Measurements from ENCODE around the gene CCR9.

Gene CCR9

DNA sequence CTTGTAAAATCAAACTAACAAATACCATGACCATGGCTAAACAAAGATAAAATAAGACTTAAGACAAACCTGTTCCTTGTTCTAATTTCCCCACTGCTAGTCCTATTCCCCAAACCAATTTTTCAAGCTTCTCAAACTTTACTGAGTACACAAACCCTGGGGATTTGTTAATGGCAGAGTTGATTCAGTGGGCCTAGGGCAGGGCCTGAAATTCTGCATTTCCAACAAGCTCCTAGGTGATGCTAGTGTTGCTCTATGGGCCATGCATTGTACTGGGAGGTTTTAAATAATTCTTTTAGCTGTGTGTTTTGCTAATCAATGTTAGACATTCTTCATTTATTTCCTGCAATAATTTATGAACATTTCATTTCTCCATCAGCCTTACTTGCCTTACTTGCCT is 13.3 kb upstream of the CCR9 start:
- DNase-seq, result no peak

DNA sequence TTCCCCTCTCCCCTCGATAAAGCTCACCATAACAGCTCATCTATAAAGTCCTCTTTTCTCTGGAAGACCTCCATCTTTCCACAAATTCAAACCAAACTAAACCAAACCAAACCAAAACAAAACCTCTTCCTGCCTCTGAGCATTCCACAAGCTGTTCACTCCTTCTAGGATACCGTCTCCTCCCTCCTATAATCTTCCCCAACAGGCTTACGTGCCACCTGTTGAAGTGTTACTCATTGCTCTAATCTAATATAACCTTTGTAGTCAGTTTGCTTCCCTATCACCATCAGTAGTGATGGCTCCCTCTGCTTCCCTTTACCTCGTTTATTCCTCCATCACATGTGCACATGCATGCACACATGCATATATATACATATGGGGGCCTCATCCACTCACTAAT is 12.7 kb upstream of the CCR9 start:
- DNase-seq, result no peak

DNA sequence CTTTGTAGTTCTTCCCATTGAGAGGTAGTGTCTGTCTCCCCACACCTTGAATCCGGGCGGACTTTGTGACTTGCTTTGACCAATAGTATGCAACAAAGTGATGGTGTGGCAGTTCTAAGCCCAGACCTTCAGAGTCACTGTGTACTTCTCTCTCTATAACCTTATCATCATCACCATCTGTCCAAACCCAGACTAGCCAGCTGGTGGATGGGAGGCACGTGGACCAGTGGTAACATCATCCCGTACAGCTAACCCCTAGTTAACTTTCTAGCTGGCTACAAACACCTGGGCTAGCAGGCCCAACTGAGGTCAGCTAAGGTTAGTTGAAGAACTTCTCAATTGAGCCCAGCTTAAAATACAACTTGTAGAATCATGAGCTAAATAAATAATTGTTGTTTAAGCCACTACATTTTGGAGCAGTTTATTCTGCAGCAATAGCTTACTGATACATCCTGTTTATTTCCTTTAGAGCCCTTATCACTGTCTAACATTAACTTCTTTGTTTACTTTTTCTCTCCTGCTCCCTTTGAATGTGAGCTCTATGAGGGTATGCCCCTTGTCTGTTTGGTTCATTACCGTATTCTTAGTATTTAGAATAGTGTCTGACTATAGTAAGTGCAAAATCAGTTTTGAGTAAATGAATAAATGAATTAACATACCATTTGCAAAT is 11.5 kb upstream of the CCR9 start:
- DNase-seq, result no peak

DNA sequence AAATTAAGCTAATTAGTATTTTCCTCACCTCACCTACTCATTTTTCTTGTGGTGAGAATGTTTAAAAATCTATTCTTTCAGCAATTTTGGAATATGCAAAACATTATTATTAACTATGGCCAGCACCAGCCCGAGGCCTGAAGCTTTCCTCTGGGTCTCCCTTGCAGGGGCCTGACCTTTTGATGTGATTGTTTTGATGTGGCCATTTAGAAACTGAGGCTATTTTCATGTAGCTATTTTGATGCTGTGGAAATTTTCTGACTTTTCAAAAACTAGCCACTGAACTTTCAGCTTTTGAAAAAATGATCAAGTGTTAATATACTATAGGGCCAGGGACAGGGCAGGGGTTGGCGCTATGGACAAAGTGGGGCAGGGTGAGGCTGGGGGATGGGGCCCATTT is 8.2 kb upstream of the CCR9 start:
- DNase-seq, result no peak

DNA sequence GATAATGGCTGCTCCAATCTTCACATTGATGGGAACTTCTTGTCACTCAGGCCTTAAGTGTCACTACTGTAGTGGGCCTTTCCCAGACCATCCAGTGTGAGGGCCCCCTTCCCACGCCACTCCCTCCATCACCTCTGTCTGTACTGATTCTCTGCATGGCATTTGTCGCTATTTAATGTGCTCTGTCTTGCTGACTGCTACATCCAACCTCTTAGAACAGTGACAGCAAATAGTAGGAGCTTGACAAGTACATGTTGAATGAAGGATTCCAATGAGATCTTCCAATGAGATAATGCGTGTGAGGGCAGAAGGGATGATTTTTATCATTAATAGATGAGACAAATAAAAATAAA is 5.6 kb upstream of the CCR9 start:
- no peak for DNase-seq

DNA sequence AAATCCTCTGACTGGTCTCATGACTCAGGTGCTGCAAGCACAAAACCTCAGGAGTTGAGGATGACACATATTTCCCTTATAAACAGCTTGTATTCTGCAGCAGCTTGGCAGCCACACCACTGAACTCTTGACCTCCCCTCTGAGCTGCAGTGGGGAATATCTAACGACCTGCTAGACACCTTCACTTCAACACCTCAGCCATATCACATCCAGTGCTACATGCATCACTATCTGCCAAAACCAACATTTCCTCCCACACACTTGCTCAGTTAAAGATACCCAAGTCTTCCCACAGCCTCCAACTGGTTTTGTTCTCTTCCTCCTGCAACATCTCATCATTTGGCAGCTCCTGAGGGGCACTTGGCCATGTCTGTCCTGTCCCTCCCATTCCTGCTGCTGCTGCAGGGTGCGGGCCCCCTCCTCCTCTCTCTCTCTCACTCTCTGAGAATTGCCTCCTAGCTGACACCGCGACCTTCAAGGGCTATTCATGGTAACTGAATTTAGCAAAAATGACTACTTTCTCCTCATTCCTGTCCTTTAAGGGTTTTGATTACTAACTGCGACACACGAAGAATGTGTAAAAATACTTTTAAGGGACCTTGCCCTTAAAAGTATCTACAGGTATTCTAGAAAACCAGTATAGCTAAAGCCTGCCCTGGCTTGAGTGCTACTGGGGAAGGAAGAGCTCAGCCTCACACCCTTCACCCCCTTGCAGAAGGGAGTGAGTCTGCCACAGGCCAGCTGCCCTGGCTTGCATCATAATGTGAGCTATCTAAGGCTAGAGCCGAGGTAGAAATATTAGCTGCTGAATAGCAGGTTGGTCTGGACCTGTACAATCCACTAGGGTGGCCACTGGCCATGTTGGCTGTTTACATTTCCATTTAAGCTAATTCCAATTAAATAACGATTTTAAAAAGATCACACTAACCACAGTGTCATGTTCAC is 5.0 kb upstream of the CCR9 start:
- DNase-seq, result no peak

DNA sequence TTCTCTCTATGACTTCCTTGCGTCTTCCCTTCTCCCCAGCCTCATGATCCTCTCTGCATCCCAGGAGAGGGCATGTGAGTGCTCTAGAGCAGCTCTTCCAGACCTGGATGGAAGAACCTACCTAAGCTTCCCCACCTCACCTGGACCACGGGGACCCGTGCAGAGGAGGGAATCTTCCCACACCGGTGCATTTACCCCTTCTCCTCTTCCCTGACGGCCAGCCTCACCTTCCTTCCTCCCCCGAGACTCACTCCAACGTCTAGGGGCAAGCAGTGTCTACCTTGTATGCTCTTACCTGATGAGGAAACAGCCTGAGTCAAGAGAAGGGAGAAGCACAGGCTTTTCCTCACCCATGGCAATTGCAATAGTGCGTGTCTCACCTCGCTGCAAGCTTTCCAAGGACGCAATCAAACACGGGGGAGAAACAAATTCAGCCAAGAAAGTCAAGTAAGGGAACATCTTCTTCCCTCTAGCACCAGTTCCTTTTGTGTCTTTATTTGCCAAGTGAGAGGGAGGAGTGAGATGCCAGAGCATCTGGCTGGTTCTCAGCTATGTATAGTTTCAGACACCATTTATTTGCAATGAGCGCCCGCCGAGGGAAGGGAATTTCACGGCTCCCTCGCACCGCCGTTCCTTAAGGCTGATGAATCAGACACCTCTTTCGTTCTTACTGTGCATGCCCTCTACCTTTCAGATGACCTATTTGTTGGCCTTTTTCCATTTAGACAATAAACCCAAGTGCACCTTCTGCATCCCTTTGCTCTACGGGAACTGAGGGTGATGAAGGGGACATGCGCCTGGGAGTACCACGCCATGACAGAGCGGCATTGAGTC is 1.8 kb upstream of the CCR9 start:
- peak in 1 of 2 donors; percentile 24 for DNase-seq

DNA sequence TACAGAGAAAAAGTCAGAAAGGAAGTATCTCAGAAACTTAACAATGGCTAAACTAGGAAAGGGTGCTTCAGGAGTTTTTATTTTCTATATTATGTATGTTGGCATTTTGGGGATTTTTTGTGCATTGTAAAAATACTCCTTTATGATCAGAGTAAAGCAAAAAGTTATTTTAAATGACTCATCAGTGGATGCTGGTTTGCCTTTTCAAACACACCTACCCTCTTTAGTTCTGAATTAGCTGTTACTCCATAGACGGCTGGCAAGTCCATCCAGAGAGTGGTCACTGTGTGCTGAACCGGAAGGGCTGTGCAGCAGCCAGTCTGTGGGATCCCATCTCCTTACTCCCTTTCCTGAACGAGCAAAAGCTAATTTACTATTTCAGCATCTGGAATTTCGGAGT is 942 bp downstream of the CCR9 start:
- no peak for DNase-seq

DNA sequence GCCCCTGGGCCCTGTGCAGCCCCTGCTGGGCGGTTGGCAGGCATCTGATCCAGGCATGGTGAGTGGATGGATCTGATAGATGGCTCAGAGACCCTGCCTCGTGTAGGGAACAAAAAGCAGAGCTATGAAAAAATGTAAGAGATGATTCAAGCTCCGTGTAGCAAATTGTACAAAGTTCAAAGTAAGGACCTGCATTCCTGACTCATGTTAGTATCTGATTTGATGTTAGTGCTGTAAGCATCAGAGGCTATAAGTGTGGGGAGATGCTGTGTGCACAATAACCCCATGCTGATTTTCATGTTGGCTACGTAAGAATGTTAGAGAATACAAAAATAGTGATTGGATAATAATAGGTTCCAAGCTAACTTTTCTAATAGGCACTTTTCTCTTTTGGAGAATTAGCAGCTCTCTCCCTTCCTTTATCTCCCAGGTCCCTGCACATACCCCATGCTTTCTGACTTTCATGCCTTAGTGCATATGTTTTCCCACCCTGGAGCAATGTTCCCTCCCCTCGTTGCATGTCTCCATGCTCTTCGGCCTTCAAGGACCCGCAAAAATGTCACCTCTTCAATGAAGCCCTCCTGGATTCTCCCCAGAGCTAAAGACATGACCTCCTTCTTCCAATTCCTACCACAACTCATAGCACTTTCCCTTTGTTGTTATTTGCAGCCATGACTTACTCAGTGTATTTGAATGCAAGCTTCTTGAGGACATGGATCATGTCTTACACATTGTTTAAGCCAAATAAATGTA is 1.6 kb downstream of the CCR9 start:
- DNase-seq, result no peak

DNA sequence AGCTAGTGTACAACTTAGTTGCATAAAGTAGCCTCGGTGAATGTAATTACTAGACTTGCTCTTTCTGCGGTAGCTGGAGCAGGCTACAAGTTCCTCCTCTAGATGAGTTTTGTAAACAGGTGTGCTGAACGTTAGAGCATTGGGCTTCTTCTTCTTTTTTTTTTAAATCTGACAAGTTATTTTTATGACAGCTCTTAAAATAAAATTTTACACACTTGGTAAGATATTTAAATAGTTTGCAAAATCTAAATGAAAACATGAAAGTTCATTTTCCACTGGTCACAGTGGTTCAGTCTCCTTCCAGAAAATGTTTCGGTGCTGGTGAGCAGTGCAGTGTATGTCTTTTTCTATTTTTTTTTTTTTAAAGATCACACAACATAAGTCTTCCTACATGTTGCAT is 3.0 kb downstream of the CCR9 start:
- no peak for DNase-seq

DNA sequence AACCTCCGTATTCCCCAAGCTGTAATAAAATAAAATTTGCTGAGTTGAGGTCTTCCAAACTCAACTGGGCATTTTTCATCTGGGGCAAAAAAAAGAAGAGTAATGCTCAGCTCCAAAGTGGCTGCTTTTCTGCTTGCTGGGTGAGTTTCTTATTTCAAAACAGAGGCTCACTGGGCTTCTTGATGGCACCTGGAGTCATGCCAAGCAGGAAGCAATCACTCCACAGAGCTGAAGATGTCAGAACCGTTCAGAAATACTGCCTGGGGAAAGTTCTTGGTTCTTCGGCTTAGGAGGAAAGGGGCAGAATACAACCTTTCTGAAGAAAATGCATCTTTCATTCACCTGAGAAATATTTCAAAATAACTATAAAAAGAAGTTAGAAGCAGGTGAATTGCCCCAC is 4.1 kb downstream of the CCR9 start:
- DNase-seq, result no peak

DNA sequence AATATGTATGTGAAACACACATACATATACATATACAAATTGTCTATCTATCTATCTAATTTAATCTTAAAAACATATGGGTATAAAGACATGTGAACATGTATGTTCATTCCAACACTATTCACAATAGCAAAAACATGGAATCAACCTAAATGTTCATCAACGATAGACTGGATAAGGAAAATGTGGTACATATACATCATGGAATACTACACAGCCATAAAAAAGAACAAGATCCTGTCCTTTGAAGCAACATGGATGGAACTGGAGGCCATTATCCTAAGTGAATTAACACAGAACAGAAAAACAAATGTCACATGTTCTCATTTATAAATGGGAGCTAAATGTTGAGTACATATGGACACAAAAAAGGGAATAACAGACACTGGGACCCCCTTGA is 5.8 kb downstream of the CCR9 start:
- no peak for DNase-seq

DNA sequence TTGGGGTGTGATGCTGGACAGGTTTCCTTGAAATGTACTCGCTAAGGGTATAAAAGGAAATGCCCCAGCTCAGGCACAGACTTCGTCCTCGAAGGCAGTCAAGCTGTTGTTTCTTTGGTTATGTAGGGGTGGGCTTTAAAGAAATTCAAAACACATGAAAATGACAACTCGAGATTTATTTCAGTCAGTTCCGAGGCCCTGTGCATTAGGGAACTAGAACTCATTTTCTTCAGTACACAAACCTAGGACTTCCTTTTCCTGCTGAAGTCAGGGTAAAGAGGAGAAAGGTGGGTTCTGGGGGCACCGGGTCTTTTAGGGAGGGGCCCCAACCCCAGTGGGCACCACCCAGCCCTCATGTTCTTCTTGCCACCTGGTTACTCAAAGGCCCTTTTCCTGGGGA is 7.7 kb downstream of the CCR9 start:
- no peak for DNase-seq

DNA sequence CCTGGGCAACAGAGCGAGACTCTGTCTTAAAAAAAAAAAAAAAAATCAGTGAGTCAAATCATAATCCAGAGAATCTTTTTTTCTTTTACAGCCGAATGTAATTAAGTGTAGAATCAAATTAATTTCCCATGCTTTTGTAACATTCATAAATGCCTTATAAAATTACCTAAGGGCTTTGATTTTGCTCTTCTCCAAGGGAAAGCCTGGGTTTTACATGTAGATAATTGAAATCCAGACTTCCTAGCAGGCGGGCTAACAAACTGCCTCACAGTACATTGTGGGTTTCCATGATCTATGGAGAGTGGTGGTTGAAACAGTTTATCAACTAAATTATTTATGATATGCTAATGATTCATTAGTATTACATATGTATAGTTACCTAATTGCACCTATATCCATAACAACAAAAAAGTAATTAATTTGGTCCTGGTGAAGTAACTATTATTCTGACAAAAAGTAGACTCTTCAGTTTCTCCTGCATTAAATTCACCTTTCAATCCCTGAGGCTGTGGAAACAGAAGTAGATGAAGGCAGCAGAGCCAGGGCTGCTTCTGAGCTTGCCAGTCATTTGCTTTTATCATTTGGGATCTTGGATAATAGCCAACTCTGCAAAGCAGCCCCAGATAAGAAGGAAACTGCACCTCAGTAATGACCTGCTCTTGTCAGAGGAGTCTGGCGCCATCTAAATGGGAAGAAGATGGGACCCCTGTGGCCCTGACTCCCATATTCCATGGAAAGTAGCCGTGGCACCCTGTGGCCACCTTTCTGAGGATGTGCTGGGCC is 9.5 kb downstream of the CCR9 start:
- DNase-seq, result no peak

DNA sequence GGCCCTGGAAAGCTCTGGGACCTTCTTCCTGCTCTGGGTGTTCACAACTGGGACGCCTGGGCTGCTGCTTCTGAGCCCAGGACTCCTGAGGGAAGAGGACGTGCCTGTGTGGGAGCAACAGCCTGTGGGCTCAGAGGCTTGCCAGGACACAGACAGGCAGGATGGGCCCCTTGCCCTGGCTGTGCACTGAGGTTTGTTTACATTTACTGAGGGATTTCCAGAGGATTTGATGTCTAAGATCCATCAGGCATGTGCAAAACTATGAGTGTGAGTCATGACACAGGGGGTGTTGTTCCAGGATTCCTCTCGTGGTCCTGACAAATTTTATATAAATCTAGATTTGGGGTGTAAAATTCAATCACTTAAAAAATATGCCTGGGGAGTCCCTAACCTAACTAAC is 10.6 kb downstream of the CCR9 start:
- DNase-seq, result no peak

DNA sequence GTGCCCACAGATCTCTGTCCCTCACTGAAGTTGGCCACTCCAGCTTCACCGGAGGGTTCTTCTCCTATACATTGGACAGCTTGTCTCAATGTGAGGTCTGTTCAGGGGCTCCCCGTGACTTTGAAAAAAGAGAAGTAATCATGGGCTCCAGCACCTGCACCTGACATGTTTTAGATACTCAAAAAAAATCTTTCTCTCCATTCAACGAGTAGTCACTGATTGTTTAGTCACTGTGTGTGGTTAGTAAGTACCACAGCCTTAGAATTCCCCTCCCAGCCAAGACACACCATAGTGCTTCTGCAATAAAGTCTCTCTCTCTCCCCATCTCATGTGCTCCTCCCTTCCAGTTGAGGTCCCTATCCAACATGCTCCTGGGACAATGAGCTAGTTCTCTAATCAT is 18.6 kb downstream of the CCR9 start:
- DNase-seq, result no peak

DNA sequence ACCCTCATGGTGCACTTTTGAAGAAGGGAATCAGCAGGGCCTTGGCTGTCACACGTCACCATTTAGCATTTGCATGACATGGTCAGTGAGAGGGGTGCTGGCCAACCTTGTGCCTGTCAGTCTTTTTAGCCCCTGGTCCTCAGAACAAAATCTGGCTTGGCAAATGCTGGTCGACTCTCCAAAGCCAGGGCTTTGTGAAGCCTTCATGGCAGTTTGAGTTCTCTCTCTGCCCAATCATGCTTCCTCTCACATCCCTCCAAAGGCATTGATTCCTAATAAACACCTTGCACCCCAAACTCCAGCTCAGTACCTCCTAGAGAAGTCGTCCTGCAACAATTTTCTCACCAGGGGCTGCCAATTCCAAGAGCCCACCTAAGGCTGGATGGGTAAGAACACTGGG is 19.4 kb downstream of the CCR9 start:
- DNase-seq, result no peak

DNA sequence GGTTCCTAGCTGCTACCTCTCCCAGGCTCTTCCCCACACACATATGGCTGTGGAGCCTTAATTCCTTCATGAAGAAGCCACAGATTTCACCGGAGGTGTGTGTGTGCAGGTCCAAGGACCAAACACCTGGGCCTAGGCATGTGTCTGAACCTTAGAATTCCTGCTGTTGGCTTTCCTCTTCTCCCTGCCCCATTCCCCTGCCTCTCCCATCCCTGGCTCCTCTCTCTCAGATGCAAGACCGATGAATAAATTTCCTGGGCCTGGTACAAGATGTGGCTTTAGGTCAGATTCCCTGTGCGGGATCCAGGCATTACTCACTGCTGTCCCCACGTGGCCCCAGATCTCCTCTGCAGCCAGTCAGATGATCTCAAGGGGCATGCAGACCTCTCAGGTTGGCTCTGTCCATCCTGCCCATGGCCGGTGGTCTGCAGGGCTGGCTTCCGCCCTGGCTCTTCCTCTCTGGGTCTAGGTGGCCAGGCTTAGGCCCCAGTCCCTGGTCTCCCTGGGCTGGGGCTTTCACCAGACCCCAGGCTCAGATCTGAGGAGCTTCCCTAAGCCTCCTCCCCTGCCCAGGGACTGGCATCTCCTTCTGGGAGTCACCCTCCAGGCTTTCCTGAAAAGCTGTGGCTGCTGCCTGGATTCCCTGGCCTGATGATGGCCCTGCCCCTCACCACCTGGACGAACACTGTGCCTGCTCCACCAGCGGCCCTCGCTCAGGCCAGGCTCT is 20.5 kb downstream of the CCR9 start:
- DNase-seq, result no peak

DNA sequence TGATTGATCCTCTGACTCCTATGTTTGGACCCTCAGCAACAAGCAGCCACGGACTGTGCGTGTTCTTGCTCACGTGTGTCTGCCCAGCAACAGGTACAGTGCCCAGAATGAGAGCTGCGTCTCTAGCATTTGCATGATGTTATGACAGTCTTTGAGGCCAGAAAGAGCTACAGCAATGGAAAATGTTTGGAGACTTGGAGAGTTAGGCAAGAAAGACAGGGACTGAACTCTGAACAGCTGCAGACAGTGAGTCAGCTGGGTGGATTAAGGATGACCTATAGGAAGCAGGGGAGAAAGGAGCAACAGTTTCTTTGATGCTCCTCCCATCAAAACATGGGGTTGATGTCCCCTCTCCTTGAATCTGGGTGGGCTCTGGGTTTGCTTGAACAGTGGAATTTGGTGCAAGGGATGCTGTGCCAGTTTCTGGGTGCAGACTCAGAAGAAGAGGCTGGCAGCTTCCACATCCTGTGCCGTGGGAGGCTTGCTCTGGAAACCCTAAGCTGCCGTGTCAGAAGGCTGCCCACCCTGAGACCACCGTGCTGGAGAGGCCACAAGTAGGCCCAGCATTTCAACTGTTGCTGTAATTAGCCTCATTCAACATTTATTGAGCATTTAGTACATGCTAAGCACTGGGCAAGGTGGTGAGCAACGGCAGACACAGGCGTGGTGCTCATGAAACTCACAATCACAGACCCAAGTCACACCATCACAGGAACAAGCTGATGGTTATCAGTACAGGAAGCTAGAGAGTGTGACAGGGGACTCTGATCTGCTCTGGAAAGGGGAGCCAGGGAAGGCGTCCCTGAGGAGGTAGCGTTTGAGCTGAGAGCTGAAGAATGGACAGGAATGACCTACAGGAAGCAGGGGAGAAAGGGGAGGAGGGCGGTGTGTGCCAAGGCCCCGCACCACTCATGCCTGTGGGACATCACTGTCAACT is 21.7 kb downstream of the CCR9 start:
- DNase-seq, result no peak

DNA sequence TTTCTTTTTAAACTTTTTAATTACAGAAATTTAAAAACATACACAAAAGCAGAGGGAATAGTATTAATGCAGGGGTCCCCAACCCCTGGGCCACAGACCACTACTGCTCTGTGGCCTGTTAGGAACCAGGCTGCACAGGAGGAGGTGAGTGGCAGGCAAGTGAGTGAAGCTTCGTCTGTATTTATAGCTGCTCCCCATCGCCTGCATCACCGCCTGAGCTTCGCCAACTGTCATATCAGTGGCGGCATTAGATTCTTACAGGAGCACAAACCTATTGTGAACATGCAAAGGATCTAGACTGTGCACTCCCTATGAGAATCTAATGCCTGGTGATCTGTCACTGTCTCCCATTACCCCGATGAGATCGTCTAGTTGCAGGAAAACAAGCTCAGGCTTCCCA is 22.4 kb downstream of the CCR9 start:
- no peak for DNase-seq
